Measurements from ENCODE around the gene TMEM151A.

GRCh38 chr11:66247295-66247694, 44.4 kb upstream of the TMEM151A start:
- TF ChIP-seq EZH2 (IDR thresholded peaks at IDR 0.05; ENCODE audit: low read length, missing control alignments) (no peak), CTCF (conservative IDR thresholded peaks at IDR 0.05 in 1 of 2, IDR thresholded peaks at IDR 0.05 in 1 of 2; ENCODE audit: low read depth in 1 of 2, low read length in 2 of 2) (no peak)

Measured in fibroblast of lung (primary cell).